ENCODE measurements around the gene GRM8.

The GRM8 gene

DNA sequence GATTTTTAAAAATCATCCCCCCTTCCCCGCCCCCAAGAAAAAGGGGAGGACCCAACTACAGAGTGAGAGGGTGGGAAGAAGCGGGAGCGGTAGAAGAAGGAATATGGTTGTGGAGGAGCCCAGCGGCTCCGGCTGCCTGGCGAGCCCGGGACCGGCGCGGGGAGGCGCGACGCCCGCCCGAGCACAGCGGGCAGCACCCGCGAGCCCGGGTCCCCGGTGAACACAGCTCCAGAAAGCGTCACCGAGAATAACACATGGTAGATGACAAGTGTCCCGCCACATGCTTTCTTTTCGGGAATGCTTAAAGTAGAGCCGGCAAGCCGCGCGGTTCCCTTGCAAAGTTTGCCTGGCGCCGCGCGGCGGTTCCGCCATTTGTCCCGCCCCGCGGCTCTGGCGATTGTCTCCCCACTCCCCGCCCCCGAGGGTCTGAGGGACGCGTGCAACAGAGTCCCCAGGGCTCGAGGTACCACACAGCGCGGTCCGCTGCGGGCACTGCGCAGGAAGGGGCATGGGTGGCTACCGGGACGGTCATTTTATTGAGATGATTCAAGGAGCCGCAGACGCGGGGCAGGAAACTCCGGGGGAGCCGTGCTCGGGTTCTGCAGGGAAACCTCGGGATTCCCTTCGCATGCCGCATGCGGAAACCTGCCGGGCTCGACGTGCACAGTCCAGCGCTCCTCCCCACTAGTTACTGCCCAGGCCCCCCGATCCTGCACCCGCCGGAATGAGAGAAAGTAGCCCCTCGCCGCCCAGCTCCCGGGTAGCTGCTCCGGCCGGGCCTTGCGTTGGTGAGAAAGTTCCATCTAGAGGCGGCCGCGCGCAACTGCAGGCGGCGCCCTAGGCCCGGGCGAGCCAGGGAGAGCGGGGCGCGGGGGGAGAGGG, 781 bp upstream of the GRM8 start (continued):
- TF ChIP-seq ZBTB1 (tag by site-specific recombination; IDR thresholded peaks at IDR 0.05), result no peak
- TF ChIP-seq, protein P1, sequence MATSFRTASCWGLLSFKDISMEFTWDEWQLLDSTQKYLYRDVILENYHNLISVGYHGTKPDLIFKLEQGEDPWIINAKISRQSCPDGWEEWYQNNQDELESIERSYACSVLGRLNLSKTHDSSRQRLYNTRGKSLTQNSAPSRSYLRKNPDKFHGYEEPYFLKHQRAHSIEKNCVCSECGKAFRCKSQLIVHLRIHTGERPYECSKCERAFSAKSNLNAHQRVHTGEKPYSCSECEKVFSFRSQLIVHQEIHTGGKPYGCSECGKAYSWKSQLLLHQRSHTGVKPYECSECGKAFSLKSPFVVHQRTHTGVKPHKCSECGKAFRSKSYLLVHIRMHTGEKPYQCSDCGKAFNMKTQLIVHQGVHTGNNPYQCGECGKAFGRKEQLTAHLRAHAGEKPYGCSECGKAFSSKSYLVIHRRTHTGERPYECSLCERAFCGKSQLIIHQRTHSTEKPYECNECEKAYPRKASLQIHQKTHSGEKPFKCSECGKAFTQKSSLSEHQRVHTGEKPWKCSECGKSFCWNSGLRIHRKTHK (tag by site-specific recombination; IDR thresholded peaks at IDR 0.05), result no peak
- TF ChIP-seq, protein P2, sequence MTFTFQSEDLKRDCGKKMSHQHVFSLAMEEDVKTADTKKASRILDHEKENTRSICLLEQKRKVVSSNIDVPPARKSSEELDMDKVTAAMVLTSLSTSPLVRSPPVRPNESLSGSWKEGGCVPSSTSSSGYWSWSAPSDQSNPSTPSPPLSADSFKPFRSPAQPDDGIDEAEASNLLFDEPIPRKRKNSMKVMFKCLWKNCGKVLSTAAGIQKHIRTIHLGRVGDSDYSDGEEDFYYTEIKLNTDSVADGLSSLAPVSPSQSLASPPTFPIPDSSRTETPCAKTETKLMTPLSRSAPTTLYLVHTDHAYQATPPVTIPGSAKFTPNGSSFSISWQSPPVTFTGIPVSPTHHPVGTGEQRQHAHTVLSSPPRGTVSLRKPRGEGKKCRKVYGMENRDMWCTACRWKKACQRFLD (tag by site-specific recombination; IDR thresholded peaks at IDR 0.05), result no peak
- no peak for TF ChIP-seq ZNF221 (tag by site-specific recombination; IDR thresholded peaks at IDR 0.05; ENCODE audit: borderline replicate concordance)
- TF ChIP-seq HOXC10 (CRISPR knock-in tag; IDR thresholded peaks at IDR 0.05), result no peak
- no peak for TF ChIP-seq MZF1 (tag by site-specific recombination; IDR thresholded peaks at IDR 0.05; ENCODE audit: borderline replicate concordance)
- TF ChIP-seq ZBTB17 (tag by site-specific recombination; IDR thresholded peaks at IDR 0.05), result peak; percentile 28
- no peak for TF ChIP-seq ZNF214 (tag by site-specific recombination; IDR thresholded peaks at IDR 0.05; ENCODE audit: borderline replicate concordance)
- TF ChIP-seq, protein P3, sequence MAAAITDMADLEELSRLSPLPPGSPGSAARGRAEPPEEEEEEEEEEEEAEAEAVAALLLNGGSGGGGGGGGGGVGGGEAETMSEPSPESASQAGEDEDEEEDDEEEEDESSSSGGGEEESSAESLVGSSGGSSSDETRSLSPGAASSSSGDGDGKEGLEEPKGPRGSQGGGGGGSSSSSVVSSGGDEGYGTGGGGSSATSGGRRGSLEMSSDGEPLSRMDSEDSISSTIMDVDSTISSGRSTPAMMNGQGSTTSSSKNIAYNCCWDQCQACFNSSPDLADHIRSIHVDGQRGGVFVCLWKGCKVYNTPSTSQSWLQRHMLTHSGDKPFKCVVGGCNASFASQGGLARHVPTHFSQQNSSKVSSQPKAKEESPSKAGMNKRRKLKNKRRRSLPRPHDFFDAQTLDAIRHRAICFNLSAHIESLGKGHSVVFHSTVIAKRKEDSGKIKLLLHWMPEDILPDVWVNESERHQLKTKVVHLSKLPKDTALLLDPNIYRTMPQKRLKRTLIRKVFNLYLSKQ (tag by site-specific recombination; IDR thresholded peaks at IDR 0.05; ENCODE audit: borderline replicate concordance), result no peak
- no peak for TF ChIP-seq ZNF514 (tag by site-specific recombination; IDR thresholded peaks at IDR 0.05)
- no peak; the same call in 1 of the 2 replicates for TF ChIP-seq ZXDB (tag by site-specific recombination; IDR thresholded peaks at IDR 0.05)
- TF ChIP-seq ZNF335 (tag by site-specific recombination; conservative IDR thresholded peaks at IDR 0.05), result peak; percentile 83
- TF ChIP-seq EGR2 (tag by site-specific recombination; IDR thresholded peaks at IDR 0.05; ENCODE audit: low read depth), result no peak
- TF ChIP-seq ZNF510 (tag by site-specific recombination; IDR thresholded peaks at IDR 0.05; ENCODE audit: insufficient replicate concordance), result no peak
- TF ChIP-seq ZBTB48 (tag by site-specific recombination; IDR thresholded peaks at IDR 0.05), result peak; percentile 41; the same call in 1 of the 2 replicates
- peak; percentile 93; the same call in 1 of the 2 replicates for TF ChIP-seq ZNF664 (tag by site-specific recombination; IDR thresholded peaks at IDR 0.05)
- no peak for TF ChIP-seq TCF7L2 (IDR thresholded peaks at IDR 0.05; ENCODE audit: borderline replicate concordance, low read depth, low read length)
- no peak; the same call in 1 of the 2 replicates for TF ChIP-seq SP3 (tag by site-specific recombination; IDR thresholded peaks at IDR 0.05)
- TF ChIP-seq WT1 (tag by site-specific recombination; IDR thresholded peaks at IDR 0.05), result no peak; the same call in 1 of the 2 replicates
- no peak for TF ChIP-seq ZNF157 (tag by site-specific recombination; IDR thresholded peaks at IDR 0.05)
- TF ChIP-seq ZNF529 (tag by site-specific recombination; IDR thresholded peaks at IDR 0.05; ENCODE audit: insufficient replicate concordance), result no peak
- TF ChIP-seq SCRT1 (tag by site-specific recombination; IDR thresholded peaks at IDR 0.05; ENCODE audit: borderline replicate concordance), result no peak
- no peak for TF ChIP-seq HOXA7 (CRISPR knock-in tag; IDR thresholded peaks at IDR 0.05; ENCODE audit: borderline replicate concordance)
- no peak for TF ChIP-seq KLF8 (tag by site-specific recombination; IDR thresholded peaks at IDR 0.05)
- no peak for TF ChIP-seq ZNF555 (tag by site-specific recombination; conservative IDR thresholded peaks at IDR 0.05)
- TF ChIP-seq ZNF701 (tag by site-specific recombination; IDR thresholded peaks at IDR 0.05), result no peak
- TF ChIP-seq TRIM28 (IDR thresholded peaks at IDR 0.05; ENCODE audit: borderline replicate concordance, low read length), result no peak
- TF ChIP-seq ZSCAN23 (tag by site-specific recombination; IDR thresholded peaks at IDR 0.05), result no peak
- TF ChIP-seq, protein P4, sequence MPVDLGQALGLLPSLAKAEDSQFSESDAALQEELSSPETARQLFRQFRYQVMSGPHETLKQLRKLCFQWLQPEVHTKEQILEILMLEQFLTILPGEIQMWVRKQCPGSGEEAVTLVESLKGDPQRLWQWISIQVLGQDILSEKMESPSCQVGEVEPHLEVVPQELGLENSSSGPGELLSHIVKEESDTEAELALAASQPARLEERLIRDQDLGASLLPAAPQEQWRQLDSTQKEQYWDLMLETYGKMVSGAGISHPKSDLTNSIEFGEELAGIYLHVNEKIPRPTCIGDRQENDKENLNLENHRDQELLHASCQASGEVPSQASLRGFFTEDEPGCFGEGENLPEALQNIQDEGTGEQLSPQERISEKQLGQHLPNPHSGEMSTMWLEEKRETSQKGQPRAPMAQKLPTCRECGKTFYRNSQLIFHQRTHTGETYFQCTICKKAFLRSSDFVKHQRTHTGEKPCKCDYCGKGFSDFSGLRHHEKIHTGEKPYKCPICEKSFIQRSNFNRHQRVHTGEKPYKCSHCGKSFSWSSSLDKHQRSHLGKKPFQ (tag by site-specific recombination; IDR thresholded peaks at IDR 0.05), result no peak
- TF ChIP-seq ZNF2 (tag by site-specific recombination; IDR thresholded peaks at IDR 0.05), result peak; percentile 93
- TF ChIP-seq KLF7 (tag by site-specific recombination; IDR thresholded peaks at IDR 0.05; ENCODE audit: borderline replicate concordance), result no peak
- TF ChIP-seq, protein P5, sequence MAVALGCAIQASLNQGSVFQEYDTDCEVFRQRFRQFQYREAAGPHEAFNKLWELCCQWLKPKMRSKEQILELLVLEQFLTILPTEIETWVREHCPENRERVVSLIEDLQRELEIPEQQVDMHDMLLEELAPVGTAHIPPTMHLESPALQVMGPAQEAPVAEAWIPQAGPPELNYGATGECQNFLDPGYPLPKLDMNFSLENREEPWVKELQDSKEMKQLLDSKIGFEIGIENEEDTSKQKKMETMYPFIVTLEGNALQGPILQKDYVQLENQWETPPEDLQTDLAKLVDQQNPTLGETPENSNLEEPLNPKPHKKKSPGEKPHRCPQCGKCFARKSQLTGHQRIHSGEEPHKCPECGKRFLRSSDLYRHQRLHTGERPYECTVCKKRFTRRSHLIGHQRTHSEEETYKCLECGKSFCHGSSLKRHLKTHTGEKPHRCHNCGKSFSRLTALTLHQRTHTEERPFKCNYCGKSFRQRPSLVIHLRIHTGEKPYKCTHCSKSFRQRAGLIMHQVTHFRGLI (tag by site-specific recombination; IDR thresholded peaks at IDR 0.05), result no peak
- TF ChIP-seq ZNF138 (tag by site-specific recombination; IDR thresholded peaks at IDR 0.05; ENCODE audit: borderline replicate concordance), result no peak
- peak; percentile 60; the same call in 1 of the 2 replicates for TF ChIP-seq PRDM1 (tag by site-specific recombination; IDR thresholded peaks at IDR 0.05)
